Activated CD4-positive, alpha-beta T cell treated with anti-CD3 and anti-CD28 coated beads, Interleukin-2, amount 50 U/mL, for 1 hour (primary cell): ENCODE measurements around the gene FSTL4.
"Not testable (repeated sequence)": the region's sequence is repeated elsewhere in the genome, so short reads cannot be mapped to it uniquely, and the experiment has no call there.

Experiments
- DNase-seq: peaks from one replicate; pipeline ENCODE4 v3.0.0-alpha.2; 2020

The FSTL4 gene

GRCh38 chr5:133546500-133546899 lies 65.8 kb downstream of the FSTL4 start:
- no peak for DNase-seq

DNA sequence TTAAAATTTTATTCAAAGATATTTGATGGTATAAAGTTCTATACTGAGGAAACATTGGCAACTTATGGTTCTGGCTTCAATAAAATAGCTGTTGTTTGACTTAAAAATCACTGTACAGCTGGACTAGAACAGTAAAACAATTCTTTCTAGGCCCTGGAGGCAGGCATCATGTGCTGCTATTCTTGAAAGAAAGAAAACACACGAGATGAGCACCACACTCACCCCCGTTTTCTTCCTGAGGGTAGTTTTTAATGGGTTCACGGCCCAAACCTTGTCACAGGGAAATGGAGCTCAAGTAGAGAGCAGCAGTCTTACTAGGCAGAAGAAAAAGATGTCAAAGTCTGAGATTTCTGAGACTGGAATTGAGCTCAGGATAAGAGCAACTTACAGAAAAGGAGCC lies 68.0 kb downstream of the FSTL4 start:
- no peak for DNase-seq

GRCh38 chr5:133539818-133540217 lies 72.5 kb downstream of the FSTL4 start:
- DNase-seq: no peak

GRCh38 chr5:133538718-133539117 lies 73.6 kb downstream of the FSTL4 start:
- DNase-seq: no peak

DNA sequence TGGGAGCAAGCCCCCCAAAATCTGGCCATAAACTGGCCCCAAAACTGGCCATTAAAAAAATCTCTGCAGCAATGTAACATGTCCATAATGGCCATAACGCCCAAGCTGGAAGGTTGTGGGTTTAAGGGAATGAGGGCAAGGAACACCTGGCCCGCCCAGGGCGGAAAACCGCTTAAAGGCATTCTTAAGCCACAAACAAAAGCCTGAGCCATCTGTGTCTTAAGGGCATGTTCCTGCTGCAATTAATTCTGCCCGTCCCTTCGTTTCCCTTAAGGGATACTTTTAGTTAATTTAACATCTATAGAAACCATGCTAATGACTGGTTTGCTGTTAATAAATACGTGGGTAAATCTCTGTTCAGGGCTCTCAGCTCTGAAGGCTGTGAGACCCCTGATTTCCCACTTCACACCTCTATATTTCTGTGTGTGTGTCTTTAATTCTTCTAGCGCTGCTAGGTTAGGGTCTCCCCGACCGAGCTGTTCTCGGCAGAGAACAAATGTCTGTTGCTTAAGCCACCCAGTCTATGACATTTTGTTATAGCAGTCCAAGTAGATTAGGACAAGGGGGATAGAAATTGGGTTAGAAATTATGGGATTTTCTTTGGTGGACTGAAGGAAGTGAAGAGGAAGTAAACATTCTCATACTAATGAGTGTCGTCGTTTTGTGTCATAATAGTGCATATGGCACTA lies 77.0 kb downstream of the FSTL4 start:
- DNase-seq: not testable (repeated sequence)

GRCh38 chr5:133534566-133534965 lies 77.8 kb downstream of the FSTL4 start:
- no peak for DNase-seq

GRCh38 chr5:133533541-133533940 lies 78.8 kb downstream of the FSTL4 start:
- no peak for DNase-seq

- no peak for DNase-seq
These were observed 80.7 kb downstream of the FSTL4 start for GRCh38 chr5:133531594-133531993.

DNA sequence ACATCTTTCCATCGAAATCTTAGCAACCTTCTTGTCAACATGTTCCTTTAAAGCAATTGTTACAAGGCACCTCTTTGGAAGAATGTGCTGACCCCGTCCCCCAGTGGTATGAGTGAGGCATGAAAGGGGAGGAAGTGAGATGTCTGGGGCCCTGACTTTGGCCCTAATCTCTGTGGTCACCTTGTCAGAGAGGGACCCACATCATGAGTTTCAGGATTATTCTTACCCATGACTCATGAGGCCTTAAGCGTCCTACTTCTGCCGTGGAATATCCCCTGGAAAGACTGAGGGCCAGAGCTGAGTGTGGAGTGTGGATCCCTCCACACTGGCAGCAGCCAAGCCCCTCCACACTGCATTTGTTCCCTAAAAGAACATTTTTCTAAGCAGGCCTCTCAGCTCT lies 81.2 kb downstream of the FSTL4 start:
- no peak for DNase-seq

DNA sequence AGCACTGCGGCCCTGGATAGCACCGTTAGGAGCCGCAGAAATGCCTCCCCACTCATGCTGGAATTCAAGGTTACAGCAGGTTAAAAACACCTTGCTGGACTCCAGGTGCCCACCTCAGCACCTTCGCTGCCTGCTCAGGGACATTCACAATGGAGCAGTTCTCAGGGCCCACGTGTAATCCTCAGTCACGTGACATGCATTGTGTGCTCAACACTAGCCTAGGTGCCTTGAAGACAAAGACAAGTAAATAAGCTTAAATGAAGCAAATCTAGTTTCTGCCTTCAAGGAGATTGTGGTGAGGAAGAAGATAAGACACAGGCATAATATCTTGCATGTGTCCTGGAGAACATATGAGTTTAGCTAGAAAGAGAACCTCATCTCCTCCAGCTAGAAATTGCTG lies 82.1 kb downstream of the FSTL4 start:
- DNase-seq: no peak

DNA sequence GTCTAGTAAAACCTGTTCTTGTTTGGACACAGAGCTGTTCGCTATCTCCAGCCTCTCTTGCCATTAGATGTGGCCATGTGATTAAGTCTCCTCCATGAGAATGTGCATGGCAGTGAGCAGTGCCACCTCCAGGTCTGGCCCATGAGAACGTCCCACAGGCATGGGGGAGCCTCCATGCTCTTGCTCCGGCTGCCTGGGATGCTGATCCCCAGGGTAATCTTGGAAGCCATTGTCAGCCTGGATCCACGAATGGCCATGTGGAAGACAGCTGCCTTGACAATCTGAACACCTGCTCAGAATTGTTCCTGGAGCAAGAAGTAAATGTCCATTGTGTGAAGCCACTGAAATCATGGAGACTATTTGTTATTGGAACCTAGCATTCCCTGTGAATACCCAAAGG lies 83.5 kb downstream of the FSTL4 start:
- DNase-seq: no peak

DNA sequence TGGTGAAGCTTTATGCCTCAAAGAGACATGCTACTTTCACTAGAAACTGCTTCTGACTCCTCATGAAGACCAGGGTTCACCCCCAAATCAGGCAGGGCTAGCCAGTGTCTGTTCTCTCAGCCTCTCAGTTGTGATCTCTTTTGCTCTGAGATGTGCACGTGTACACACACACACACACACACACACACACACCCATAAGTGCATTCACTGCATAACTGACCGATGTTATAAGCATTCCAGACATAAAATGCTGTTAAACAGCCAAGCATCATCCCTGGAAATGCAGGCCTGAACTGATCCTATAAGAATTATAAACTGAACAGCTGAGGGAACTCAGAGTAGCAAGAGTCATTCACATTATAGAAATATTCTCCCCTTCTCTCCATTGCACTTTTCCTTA lies 85.0 kb downstream of the FSTL4 start:
- no peak for DNase-seq

DNA sequence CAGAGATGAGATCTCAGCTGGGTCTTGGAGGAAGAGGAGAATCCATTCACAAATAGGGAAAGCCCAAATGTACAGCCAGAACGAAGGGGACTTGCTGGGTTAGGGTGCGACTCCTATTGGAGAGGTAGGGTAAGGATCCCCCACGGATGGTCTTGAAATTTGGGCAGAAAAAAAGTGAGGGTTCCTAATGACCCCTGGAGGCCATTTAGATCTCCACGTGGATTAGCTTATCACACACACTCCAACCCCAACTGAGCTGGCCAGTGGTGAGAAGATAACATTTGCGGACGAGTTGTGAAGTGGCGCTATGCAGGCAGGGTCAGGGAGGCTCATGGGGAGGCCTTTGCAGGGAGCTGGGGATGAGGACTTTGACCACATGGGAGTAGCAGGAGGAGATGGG lies 86.0 kb downstream of the FSTL4 start:
- no peak for DNase-seq

DNA sequence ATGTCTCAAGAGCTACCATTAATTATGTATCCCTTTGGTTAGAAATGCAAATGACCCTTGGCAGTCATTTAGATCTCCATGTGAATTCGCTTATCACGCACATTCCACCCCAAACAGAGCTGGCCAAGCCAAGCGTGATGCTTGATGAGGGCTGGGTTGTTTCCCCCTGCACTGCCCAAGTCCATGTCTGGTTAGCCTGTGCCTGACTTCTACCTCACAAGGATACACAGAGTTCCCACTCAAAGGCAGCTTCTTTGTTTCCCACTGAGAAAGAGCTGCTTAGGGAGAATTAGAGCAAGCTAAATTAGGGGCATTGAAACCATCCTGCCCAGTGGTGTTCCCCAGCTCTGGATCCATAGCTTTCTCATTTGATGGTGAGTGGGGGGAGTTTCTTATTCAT lies 87.2 kb downstream of the FSTL4 start:
- DNase-seq: no peak

DNA sequence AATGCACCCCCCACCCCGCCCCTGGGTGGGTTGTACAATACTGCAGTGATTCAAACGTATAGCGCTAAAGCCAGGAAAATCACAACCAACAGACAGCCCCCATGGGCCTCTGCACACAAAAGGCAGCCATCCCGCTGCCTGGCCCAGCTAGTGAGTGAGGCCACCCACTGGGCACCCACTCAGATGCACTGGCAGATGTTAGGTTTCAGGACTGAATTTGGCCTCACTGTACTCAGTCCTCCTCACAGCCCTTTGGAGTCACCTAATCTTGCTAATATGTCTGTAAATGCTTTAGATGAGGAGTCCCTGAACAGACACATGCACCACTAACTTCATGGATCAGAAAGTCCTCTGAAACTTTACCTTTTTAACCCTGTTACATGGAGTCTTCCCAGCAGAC lies 87.7 kb downstream of the FSTL4 start:
- DNase-seq: no peak

- DNase-seq: no peak
These were observed 88.3 kb downstream of the FSTL4 start for GRCh38 chr5:133523961-133524586.

- DNase-seq: no peak
These were observed 89.2 kb downstream of the FSTL4 start for GRCh38 chr5:133523013-133523658.

GRCh38 chr5:133521801-133522200 lies 90.5 kb downstream of the FSTL4 start:
- no peak for DNase-seq

DNA sequence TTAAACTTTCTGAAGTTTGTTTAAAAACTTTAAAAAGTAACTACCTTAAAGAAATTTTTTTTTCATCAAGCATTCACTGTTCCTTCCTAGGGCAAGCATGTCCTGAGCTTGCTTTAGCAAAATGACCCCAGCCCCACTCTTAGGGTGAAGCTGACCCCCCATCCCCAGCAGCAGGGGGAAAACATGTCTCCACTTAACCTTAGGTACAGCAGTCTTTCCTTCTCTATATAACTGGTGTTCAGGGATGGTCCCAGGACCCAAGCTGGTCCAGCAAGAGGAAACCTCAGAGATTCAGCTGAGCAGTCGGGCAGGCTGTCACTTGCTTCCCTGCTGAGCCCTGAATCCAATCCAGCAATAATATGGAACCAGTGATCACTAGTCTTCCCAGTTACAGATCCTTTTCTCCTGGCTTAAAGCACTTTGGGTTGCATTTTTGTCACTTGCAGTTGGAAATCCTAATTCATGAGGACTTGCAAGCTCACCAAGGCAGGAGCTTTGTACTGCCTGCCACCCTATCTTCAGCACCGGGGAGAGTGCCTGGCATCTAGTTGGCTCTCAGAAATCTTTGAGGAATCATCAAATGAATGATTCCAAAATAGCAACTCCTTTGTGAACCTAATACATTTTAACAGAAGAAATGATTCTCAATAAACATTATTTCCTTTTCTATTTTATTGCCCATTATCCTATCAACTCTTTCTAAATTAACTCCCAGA lies 91.2 kb downstream of the FSTL4 start:
- DNase-seq: no peak

- DNase-seq: no peak
These were observed 92.3 kb downstream of the FSTL4 start for GRCh38 chr5:133520062-133520461.

- DNase-seq: no peak
These were observed 93.2 kb downstream of the FSTL4 start for GRCh38 chr5:133519191-133519590.

DNA sequence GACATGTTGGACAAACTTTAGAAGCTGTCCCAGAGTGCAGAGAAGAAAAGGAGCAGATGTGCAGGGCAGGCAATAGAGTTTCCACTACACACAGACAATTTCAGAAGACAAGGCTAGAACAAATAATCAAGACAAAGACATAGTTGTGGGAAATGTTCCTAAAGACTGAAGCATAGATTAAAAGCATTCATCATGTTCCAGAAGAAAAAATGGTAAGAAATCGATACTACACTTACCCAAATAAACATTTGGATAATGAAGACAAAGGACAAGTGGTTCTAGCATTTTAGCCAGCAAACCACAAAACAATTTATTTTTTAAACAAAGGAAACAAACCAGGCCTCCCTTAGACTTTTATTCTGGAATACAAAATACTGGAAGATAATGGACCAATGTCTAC lies 97.9 kb downstream of the FSTL4 start:
- DNase-seq: no peak

DNA sequence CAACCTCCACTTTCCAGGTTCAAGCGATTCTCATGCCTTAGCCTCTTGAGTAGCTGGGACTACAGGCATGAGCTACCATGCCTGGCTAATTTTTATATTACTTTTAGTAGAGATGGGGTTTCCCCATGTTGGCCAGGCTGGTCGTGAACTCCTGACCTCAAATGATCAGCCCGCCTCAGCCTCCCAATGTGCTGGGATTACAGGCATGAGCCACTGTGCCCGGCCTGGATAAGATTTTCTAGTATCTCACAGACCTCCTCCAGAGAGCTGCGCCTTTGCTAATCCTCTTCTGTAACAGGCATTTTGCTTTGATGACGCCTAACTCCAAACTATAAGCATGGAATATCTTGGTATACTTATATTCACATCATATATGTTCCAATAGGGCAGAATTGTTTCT lies 99.4 kb downstream of the FSTL4 start:
- no peak for DNase-seq
